ENCODE results near the gene KIAA0513.

DNA sequence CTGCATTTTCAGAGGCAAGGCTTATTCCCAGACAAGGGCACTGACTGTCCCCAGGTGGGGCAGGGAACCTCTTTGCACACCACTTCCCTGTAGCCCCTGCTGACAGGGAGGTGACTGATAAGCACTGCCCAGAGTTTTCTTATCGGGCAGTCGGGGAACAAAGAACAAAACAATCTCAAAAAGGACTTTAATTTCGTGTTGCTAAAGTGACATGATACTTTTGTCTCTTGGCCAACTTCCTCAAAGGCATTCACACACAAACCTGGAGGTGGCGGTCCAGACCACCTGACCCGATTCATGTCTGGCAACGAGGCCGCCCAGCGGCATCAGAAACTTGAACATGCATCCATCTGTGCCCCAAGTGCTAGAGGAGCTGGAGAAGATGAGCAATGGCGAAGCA is 45.2 kb upstream of the KIAA0513 start:
- TF ChIP-seq, protein P1, sequence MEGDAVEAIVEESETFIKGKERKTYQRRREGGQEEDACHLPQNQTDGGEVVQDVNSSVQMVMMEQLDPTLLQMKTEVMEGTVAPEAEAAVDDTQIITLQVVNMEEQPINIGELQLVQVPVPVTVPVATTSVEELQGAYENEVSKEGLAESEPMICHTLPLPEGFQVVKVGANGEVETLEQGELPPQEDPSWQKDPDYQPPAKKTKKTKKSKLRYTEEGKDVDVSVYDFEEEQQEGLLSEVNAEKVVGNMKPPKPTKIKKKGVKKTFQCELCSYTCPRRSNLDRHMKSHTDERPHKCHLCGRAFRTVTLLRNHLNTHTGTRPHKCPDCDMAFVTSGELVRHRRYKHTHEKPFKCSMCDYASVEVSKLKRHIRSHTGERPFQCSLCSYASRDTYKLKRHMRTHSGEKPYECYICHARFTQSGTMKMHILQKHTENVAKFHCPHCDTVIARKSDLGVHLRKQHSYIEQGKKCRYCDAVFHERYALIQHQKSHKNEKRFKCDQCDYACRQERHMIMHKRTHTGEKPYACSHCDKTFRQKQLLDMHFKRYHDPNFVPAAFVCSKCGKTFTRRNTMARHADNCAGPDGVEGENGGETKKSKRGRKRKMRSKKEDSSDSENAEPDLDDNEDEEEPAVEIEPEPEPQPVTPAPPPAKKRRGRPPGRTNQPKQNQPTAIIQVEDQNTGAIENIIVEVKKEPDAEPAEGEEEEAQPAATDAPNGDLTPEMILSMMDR (conservative IDR thresholded peaks at IDR 0.05), result no peak
- TF ChIP-seq ZFX (IDR thresholded peaks at IDR 0.05), result no peak
